ENCODE data around the gene SMARCC1.
"Not testable (repeated sequence)": the region's sequence is repeated elsewhere in the genome, so short reads cannot be mapped to it uniquely, and the experiment has no call there.

Gene SMARCC1

GRCh38 chr3:47717448-47717847 is 64.2 kb downstream of the SMARCC1 start:
- not testable (repeated sequence) for H3K9me3 ChIP-seq (ENCODE audit: control insufficient read depth, insufficient read depth, low read length); H3K4me1 ChIP-seq (ENCODE audit: control insufficient read depth, insufficient read depth, low read length); H3K9ac ChIP-seq (ENCODE audit: low read depth, low read length); H3K4me3 ChIP-seq (ENCODE audit: low read depth, low read length); H3K27me3 ChIP-seq (ENCODE audit: control insufficient read depth, insufficient read depth, low read length)
- H3K36me3 ChIP-seq (ENCODE audit: control insufficient read depth, insufficient read depth, low read length): peaks cover 18% of the 10 kb centered on the region

- Histone ChIP-seq H3K27me3 (ENCODE audit: control insufficient read depth, insufficient read depth, low read length) (no peaks in the 10 kb centered on the region), H3K9ac (ENCODE audit: low read depth, low read length) (no peak overlapping the region), H3K36me3 (ENCODE audit: control insufficient read depth, insufficient read depth, low read length) (peaks cover 19% of the 10 kb centered on the region), H3K4me3 (ENCODE audit: low read depth, low read length) (no peak overlapping the region), H3K9me3 (ENCODE audit: control insufficient read depth, insufficient read depth, low read length) (no peaks in the 10 kb centered on the region), H3K4me1 (ENCODE audit: control insufficient read depth, insufficient read depth, low read length) (no peaks in the 10 kb centered on the region)
Observed at GRCh38 chr3:47716656-47717055, 65.0 kb downstream of the SMARCC1 start.

DNA sequence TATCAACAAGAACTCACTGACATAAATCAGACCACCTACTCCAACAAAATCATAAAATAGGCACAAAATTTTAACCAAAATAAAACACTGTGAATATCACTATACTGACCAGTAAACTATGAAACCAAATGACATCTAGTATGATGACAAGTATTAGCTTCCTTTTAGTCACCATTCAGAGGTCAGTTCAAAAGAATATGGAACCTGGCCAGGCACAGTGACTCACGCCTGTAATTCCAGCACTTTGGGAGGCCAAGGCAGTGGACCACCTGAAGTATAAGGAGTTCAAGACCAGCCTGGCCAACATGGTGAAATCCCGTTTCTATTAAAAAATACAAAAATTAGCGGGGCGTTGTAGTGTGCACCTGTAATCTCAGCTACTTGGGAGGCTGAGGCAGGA is 65.8 kb downstream of the SMARCC1 start:
- Histone ChIP-seq H3K36me3 (ENCODE audit: control insufficient read depth, insufficient read depth, low read length) (peaks cover 26% of the 10 kb centered on the region), H3K9me3 (ENCODE audit: control insufficient read depth, insufficient read depth, low read length) (no peaks in the 10 kb centered on the region), H3K4me1 (ENCODE audit: control insufficient read depth, insufficient read depth, low read length) (no peaks in the 10 kb centered on the region), H3K9ac (ENCODE audit: low read depth, low read length) (no peak overlapping the region), H3K27me3 (ENCODE audit: control insufficient read depth, insufficient read depth, low read length) (no peaks in the 10 kb centered on the region), H3K4me3 (ENCODE audit: low read depth, low read length) (no peak overlapping the region)

GRCh38 chr3:47714606-47715005 is 67.1 kb downstream of the SMARCC1 start:
- H3K27me3 ChIP-seq (ENCODE audit: control insufficient read depth, insufficient read depth, low read length): no peaks in the 10 kb centered on the region
- H3K4me3 ChIP-seq (ENCODE audit: low read depth, low read length): no peak overlapping the region
- H3K9ac ChIP-seq (ENCODE audit: low read depth, low read length): no peak overlapping the region
- peaks cover 33% of the 10 kb centered on the region for H3K36me3 ChIP-seq (ENCODE audit: control insufficient read depth, insufficient read depth, low read length)
- H3K4me1 ChIP-seq (ENCODE audit: control insufficient read depth, insufficient read depth, low read length): no peaks in the 10 kb centered on the region
- no peaks in the 10 kb centered on the region for H3K9me3 ChIP-seq (ENCODE audit: control insufficient read depth, insufficient read depth, low read length)

- Histone ChIP-seq H3K4me3 (ENCODE audit: low read depth, low read length) (no peak overlapping the region), H3K4me1 (ENCODE audit: control insufficient read depth, insufficient read depth, low read length) (no peaks in the 10 kb centered on the region), H3K36me3 (ENCODE audit: control insufficient read depth, insufficient read depth, low read length) (peaks cover 38% of the 10 kb centered on the region)
Observed at GRCh38 chr3:47713655-47714054, 68.0 kb downstream of the SMARCC1 start.

GRCh38 chr3:47712398-47712797 is 69.3 kb downstream of the SMARCC1 start:
- H3K4me3 ChIP-seq (ENCODE audit: low read depth, low read length): no peak overlapping the region
- no peak overlapping the region for H3K9ac ChIP-seq (ENCODE audit: low read depth, low read length)
- H3K4me1 ChIP-seq (ENCODE audit: control insufficient read depth, insufficient read depth, low read length): no peaks in the 10 kb centered on the region
- no peaks in the 10 kb centered on the region for H3K27me3 ChIP-seq (ENCODE audit: control insufficient read depth, insufficient read depth, low read length)
- peaks cover 36% of the 10 kb centered on the region for H3K36me3 ChIP-seq (ENCODE audit: control insufficient read depth, insufficient read depth, low read length)
- H3K9me3 ChIP-seq (ENCODE audit: control insufficient read depth, insufficient read depth, low read length): no peaks in the 10 kb centered on the region

More at GRCh38 chr3:47713655-47714054, 68.0 kb downstream of the SMARCC1 start:
- Histone ChIP-seq H3K9me3 (ENCODE audit: control insufficient read depth, insufficient read depth, low read length) (no peaks in the 10 kb centered on the region), H3K27me3 (ENCODE audit: control insufficient read depth, insufficient read depth, low read length) (no peaks in the 10 kb centered on the region), H3K9ac (ENCODE audit: low read depth, low read length) (no peak overlapping the region)

DNA sequence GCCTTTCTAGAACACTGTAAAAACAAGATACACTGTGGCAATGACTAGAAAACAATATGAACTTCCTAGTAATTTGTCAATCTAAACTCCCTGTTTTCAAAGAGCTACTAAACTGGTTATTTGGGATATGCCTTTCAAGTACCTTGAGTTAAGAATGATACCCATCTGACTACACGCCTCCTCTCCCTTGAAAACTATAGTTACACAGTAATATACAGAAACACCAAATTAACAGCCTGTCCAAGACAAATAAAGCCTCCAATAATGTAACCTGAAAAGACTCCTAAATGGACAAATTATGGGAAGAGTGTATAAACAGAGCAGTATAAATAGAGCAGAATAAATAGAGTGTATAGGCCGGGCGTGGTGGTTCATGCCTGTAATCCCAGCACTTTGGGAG is 70.1 kb downstream of the SMARCC1 start:
- Histone ChIP-seq H3K27me3 (ENCODE audit: control insufficient read depth, insufficient read depth, low read length) (no peaks in the 10 kb centered on the region), H3K4me3 (ENCODE audit: low read depth, low read length) (no peak overlapping the region), H3K4me1 (ENCODE audit: control insufficient read depth, insufficient read depth, low read length) (no peaks in the 10 kb centered on the region), H3K36me3 (ENCODE audit: control insufficient read depth, insufficient read depth, low read length) (peaks cover 43% of the 10 kb centered on the region), H3K9ac (ENCODE audit: low read depth, low read length) (no peak overlapping the region), H3K9me3 (ENCODE audit: control insufficient read depth, insufficient read depth, low read length) (no peaks in the 10 kb centered on the region)

GRCh38 chr3:47705391-47705790 is 76.3 kb downstream of the SMARCC1 start:
- no peaks in the 10 kb centered on the region for H3K9me3 ChIP-seq (ENCODE audit: control insufficient read depth, insufficient read depth, low read length)
- no peak overlapping the region for H3K9ac ChIP-seq (ENCODE audit: low read depth, low read length)
- no peak overlapping the region for H3K4me3 ChIP-seq (ENCODE audit: low read depth, low read length)
- H3K27me3 ChIP-seq (ENCODE audit: control insufficient read depth, insufficient read depth, low read length): no peaks in the 10 kb centered on the region
- peaks cover 41% of the 10 kb centered on the region for H3K36me3 ChIP-seq (ENCODE audit: control insufficient read depth, insufficient read depth, low read length)
- H3K4me1 ChIP-seq (ENCODE audit: control insufficient read depth, insufficient read depth, low read length): no peaks in the 10 kb centered on the region

GRCh38 chr3:47704237-47704612 is 77.5 kb downstream of the SMARCC1 start:
- Histone ChIP-seq H3K27me3 (ENCODE audit: control insufficient read depth, insufficient read depth, low read length) (no peaks in the 10 kb centered on the region), H3K36me3 (ENCODE audit: control insufficient read depth, insufficient read depth, low read length) (peaks cover 33% of the 10 kb centered on the region), H3K4me3 (ENCODE audit: low read depth, low read length) (no peak overlapping the region), H3K4me1 (ENCODE audit: control insufficient read depth, insufficient read depth, low read length) (no peaks in the 10 kb centered on the region), H3K9me3 (ENCODE audit: control insufficient read depth, insufficient read depth, low read length) (no peaks in the 10 kb centered on the region), H3K9ac (ENCODE audit: low read depth, low read length) (no peak overlapping the region)

- Histone ChIP-seq H3K36me3 (ENCODE audit: control insufficient read depth, insufficient read depth, low read length) (peaks cover 20% of the 10 kb centered on the region), H3K4me1 (ENCODE audit: control insufficient read depth, insufficient read depth, low read length) (no peaks in the 10 kb centered on the region), H3K4me3 (ENCODE audit: low read depth, low read length) (no peak overlapping the region), H3K9me3 (ENCODE audit: control insufficient read depth, insufficient read depth, low read length) (no peaks in the 10 kb centered on the region), H3K9ac (ENCODE audit: low read depth, low read length) (no peak overlapping the region), H3K27me3 (ENCODE audit: control insufficient read depth, insufficient read depth, low read length) (no peaks in the 10 kb centered on the region)
Observed at GRCh38 chr3:47701388-47701787, 80.3 kb downstream of the SMARCC1 start.

DNA sequence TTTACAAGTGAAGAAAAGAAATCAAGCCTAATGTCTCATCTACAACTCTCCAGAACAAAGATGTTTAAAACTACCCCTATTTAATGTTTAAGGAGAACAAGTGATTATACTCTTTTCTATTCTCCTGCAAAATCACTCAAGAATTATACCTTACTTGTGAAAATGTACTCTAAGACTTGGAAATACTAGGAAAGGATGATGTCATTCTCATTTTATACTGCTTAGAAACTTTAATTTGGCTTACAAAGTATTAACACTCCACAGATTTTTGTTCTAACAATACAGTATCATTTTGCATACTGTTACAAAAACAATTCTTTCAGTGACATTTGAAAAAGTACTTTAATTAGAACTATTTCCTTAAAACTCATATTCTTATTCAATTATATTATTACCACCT is 89.5 kb downstream of the SMARCC1 start:
- Histone ChIP-seq H3K9ac (ENCODE audit: low read depth, low read length) (no peak overlapping the region), H3K9me3 (ENCODE audit: control insufficient read depth, insufficient read depth, low read length) (no peaks in the 10 kb centered on the region), H3K27me3 (ENCODE audit: control insufficient read depth, insufficient read depth, low read length) (no peaks in the 10 kb centered on the region), H3K4me1 (ENCODE audit: control insufficient read depth, insufficient read depth, low read length) (no peaks in the 10 kb centered on the region), H3K4me3 (ENCODE audit: low read depth, low read length) (no peak overlapping the region), H3K36me3 (ENCODE audit: control insufficient read depth, insufficient read depth, low read length) (peaks cover 12% of the 10 kb centered on the region)

- no peak overlapping the region for H3K9ac ChIP-seq (ENCODE audit: low read depth, low read length)
- peaks cover 13% of the 10 kb centered on the region for H3K36me3 ChIP-seq (ENCODE audit: control insufficient read depth, insufficient read depth, low read length)
- no peak overlapping the region for H3K4me3 ChIP-seq (ENCODE audit: low read depth, low read length)
- no peaks in the 10 kb centered on the region for H3K4me1 ChIP-seq (ENCODE audit: control insufficient read depth, insufficient read depth, low read length)
- no peaks in the 10 kb centered on the region for H3K27me3 ChIP-seq (ENCODE audit: control insufficient read depth, insufficient read depth, low read length)
- H3K9me3 ChIP-seq (ENCODE audit: control insufficient read depth, insufficient read depth, low read length): no peaks in the 10 kb centered on the region
Observed at GRCh38 chr3:47688488-47688887, 93.2 kb downstream of the SMARCC1 start.

DNA sequence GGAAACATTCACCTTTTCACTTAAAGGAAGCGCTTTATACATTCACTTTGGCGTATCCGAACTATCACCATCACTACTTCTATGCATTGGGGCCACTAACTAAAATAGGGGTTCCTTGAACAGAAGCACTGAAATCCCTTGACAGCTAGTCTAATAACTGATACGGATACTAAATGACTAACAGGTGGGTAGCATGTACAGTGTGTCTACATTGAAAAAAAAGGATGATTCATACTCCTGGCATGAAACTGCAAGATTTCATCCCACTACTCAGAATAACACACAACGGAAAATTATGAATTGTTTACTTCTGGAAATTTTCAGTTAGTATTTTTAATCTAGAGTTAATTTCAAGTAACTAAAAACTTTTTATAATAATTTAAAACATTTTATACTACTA is 96.7 kb downstream of the SMARCC1 start:
- Histone ChIP-seq H3K4me3 (ENCODE audit: low read depth, low read length) (no peak overlapping the region), H3K4me1 (ENCODE audit: control insufficient read depth, insufficient read depth, low read length) (no peaks in the 10 kb centered on the region), H3K9me3 (ENCODE audit: control insufficient read depth, insufficient read depth, low read length) (no peaks in the 10 kb centered on the region), H3K27me3 (ENCODE audit: control insufficient read depth, insufficient read depth, low read length) (no peaks in the 10 kb centered on the region), H3K36me3 (ENCODE audit: control insufficient read depth, insufficient read depth, low read length) (peaks cover 8% of the 10 kb centered on the region), H3K9ac (ENCODE audit: low read depth, low read length) (no peak overlapping the region)

All from iPS-15b (cell line).